SU-DHL-6 (cell line): ENCODE measurements around the gene ZNF200.

Experiments
- CTCF ChIP-seq: fragments of 200-600 bp; sonication (generic); IDR thresholded peaks from one replicate; pipeline ENCODE4 v1.5.1; 2017; ENCODE audit warnings: antibody characterized with exemption, mild to moderate bottlenecking, low read length, moderate library complexity; ENCODE audit not compliant: insufficient read depth, poor library complexity, severe bottlenecking
- EZH2phosphoT487 ChIP-seq: fragments of 200-600 bp; sonication (generic), shearing (Covaris generic); conservative IDR thresholded peaks from 2 replicates; pipeline ENCODE4 v1.6.1; 2018; ENCODE audit warnings: mild to moderate bottlenecking, antibody characterized with exemption, low read length, moderate library complexity, mixed read lengths

- TF ChIP-seq CTCF (no peak), EZH2phosphoT487 (no peak)
Measured at GRCh38 chr16:3188675-3188924, 46.4 kb downstream of the ZNF200 start.
